Heart left ventricle (tissue), 13 donors: Measurements from ENCODE around the gene IRX5.

Experiments
- POLR2A ChIP-seq, 2 donors: fragments of 450-650 bp; IDR thresholded peaks; one replicate each; pipeline ENCODE4 v1.6.1; 2017; ENCODE audit warnings: antibody characterized with exemption in 2 of 2, mild to moderate bottlenecking in 2 of 2, moderate library complexity in 2 of 2
- TF ChIP-seq, protein P1 (sequence below), 12 donors: fragments of 200-600 bp; sonication (generic) in 4 of 12; IDR thresholded peaks; one replicate each; pipeline versions ENCODE4 v1.5.0 to v1.8.0; 2018 to 2022; ENCODE audit warnings: antibody characterized with exemption in 12 of 12, mild to moderate bottlenecking in 5 of 12
- donor health status: ischemic (EF 13 %, LVEDD 7.1; RV severe dilation, severe dysfunction).
- donor health status: DM: no; HTN: yes; CAD: no.
- donor health status: DM: no; HTN: no; CAD: no.
- donor health status: ischemic (EF 25% LVEDD 6.9; RV normal size, moderate dysfunction).
- donor health status: ischemic (EF 25% LVEDD 5.7; RV mildly dilated, moderate dysfunction).
- donor health status: ischemic (EF 35%, LVEDD 5.7; RV mildly dilated, moderate dysfunction).
- donor health status: nonischemic (EF 11% LVEDD 7.7; RV severe dilation, severe dysfunction).
- donor health status: DM: yes; HTN: yes; CAD: no.
- donor health status: PGD.
- donor health status: ischemic (EF 29% LVEDD 5.4; RV normal size, mild dysfunction).
- donor health status: nonischemic (EF 23%, LVEDD 6.1; RV moderate dilation, normal function).

DNA sequence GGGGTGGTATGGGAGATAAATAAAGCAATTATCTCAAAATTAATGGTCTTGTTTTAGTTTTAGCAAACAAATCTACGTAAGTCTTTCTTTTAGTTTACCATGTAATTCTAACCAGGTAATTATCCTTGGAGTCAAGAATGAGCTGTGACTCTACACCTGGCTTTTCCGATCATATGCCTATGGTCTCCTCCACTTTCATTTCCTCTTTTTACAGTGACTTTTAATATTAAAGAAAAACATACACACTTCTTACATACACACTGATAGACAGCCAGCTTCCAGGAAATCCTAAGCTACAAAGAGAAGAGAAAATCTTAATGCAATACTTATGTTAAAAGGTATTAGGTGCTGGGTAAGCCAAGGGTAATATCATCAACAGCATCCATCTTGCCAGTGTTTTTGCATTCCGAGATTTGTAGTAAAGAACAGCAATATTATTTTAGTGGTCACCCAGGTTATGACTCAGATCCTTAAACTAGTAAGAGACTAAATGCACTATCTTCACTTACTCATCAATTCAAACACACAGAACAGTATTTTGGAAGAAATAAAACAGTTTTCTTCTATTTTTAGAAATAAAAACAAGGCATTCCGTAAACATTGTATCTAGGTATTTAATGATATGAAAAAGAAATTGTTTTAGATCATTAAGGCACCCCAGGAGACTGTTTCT, 4.4 kb upstream of the IRX5 start:
- TF ChIP-seq, protein P1, sequence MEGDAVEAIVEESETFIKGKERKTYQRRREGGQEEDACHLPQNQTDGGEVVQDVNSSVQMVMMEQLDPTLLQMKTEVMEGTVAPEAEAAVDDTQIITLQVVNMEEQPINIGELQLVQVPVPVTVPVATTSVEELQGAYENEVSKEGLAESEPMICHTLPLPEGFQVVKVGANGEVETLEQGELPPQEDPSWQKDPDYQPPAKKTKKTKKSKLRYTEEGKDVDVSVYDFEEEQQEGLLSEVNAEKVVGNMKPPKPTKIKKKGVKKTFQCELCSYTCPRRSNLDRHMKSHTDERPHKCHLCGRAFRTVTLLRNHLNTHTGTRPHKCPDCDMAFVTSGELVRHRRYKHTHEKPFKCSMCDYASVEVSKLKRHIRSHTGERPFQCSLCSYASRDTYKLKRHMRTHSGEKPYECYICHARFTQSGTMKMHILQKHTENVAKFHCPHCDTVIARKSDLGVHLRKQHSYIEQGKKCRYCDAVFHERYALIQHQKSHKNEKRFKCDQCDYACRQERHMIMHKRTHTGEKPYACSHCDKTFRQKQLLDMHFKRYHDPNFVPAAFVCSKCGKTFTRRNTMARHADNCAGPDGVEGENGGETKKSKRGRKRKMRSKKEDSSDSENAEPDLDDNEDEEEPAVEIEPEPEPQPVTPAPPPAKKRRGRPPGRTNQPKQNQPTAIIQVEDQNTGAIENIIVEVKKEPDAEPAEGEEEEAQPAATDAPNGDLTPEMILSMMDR (IDR thresholded peaks at IDR 0.05) = no peak
- TF ChIP-seq POLR2A (IDR thresholded peaks at IDR 0.05) = no peak
